Endometrial microvascular endothelial cells (primary cell): ENCODE results near the gene TEKT5. TPM values are rescaled to one million over a fixed set of nuclear protein-coding genes. Genes with fewer than 3 reads are reported as not detected.
"Not testable (repeated sequence)": the region's sequence is repeated elsewhere in the genome, so short reads cannot be mapped to it uniquely, and the experiment has no call there.

ENCODE experiments used
- in situ Hi-C: cut with HindIII; loops from 2 replicates; pipeline ENCODE4 v1.10.0; 2017; ENCODE audit warnings: low sequenced_read_pairs, low pct_unique_long_range_greater_than_20kb; ENCODE audit errors: inconsistent ontology term
- total RNA-seq: library from RNA; depleted of rRNA; stranded (reverse); fragments of >200 nt; gene quantifications from one replicate; pipeline ENCODE4 v1.2.3, GENCODE V29; 2015; ENCODE audit errors: inconsistent ontology term

Gene TEKT5
- total RNA-seq, 1 donor from 2014 or later = not detected

DNA sequence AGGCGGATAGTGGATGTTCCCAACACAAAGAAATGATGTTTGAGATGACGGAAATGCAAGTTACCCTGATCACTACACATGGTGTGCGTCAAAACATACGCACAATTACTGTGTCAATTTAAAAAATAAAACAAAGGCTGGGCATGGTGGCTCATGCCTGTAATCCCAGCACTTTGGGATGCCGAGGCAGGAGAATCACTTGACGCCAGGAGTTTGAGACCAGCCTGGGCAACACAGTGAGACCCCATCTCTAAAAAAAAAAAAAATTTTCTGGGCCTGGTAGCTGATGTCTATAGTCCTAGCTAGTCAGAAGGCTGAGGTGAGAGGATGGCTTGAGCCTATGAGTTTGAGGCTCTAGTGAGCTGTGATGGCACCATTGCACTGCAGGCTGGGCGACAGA, 51.8 kb downstream of the TEKT5 start:
- in situ Hi-C loops = no loop called here

DNA sequence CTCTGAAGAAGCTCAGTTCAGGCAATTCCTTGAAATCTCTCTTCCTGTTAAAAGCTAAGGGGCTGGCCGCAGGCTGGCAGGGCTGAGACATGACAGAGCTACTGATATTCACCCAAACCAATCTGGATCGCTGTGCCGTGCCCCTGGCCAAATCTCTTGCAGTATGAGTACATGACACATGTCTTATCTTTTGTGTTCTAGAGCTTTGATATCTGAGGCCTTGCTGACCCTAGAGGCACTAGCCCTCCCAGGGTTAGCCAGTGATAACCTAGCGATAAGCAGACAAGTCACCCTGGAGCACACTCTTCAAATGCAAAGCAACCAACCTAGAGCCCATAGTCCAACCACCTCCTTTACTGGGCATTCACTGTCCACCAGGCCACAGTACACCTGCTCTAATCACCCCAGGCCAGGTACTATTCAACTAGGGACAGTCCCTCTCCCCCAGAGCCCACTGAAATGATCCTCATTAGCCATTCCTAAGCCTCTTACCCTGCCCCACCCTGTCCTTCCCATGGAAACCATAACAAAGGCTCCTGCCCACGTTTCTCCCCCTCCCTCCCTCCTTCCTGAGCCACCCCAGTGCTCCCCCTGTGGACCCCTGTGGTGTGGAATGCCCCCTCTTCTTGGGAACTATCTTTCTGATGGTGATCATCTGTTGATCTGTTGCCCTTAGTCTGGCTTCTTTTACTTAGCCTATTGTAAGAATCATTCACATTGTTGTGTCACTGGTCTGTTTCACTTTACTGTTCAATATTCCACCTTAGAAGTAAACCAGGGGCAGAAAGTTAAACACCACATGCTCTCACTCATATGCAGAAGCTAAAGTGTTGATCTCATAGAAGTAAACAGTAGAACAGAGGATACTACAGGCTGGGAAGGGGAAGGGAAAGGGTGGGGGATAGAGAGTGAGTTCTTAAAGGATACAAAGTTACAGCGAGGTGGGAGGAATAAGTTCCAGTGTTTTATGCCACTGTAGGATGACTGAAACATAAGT, 52.5 kb downstream of the TEKT5 start:
- in situ Hi-C loops = no loop called here

DNA sequence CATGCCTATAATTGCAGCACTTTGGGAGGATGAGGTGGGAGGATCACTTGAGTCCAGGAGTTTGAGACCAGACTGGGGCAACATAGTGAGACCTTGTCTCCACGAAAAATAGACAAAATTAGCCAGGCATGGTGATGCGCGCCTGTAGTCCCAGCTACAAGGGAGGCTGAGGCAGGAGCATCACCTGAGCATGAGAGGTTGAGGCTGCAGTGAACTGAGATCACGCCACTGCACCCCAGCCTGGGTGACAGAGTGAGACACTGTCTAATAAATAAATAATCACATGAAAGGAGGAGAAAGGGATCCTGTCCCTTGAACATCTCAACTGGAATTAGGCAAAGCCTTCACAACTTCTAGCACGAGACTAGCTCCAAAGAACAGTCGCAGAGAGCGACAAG, 53.2 kb downstream of the TEKT5 start:
- in situ Hi-C loops = no loop called here

DNA sequence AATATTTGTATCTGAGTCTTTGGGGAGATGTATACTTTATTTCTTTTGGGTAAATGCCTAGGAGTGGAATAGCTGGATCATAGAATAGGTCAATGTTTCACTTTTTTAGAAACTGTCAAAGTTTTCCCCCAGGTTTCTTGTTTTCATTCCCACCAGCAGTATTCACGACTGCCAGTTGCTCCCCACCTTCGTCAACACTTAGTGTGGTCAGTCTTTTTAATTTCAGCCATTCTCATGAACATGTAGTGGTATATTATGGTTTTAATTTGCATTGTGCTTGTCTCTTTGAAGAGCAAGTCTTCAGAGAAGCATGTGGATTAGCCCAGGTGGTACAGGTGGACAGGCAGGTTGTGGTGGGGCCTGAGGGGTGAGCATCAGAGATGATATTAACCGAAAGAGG, 53.8 kb downstream of the TEKT5 start:
- in situ Hi-C loops = no loop called here

DNA sequence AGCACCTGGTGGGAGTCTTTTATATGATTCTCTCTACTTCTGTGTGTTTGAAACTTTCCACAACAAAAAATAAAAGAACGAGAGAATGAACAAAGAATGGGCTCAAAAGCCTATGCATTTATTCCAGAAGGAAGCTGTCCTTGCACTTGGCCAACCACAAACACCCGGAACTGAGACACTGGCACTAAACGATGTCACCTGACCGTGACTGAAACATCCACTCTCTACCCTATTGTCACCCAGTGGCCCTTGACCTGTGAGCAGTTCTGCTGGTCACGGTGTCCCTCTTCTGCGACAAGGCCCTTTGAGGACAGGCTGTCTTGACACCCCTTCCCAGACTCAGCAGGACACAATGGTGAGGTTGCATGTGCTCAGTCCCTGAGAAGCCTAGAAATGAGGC, 56.6 kb downstream of the TEKT5 start:
- in situ Hi-C loops = no loop called here

DNA sequence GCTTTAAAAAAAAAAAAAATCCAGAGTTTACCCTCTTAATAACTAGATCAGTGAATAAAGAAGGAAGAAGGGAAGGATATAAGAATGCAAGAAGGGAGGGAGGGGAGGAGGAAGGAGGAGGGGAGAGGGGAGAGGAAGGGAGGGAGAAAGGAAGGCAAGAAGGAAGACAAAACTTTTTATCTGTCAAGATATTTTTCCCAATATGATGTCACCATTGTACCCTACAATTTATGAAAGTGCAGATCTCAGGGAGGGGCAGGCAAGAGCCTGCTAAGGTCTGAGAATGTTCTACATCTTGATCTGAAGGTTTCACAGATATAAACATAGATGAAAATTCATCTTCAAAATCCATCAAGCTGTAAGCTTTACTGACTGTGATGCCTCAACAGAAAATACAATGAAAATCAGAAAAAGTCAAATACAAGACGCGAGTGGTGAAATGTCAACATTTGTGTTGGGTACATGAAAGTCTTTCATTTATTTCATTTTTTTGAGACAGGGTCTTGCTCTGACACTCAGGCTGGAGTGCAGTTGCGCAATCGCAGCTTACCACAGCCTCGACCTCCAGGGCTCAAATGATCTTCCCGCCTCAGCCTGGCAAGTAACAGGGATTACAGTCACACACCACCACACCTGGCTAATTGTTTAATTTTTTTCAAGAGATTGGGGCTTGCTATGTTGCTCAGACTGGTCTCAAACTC, 57.2 kb downstream of the TEKT5 start:
- in situ Hi-C loops = no loop called here

DNA sequence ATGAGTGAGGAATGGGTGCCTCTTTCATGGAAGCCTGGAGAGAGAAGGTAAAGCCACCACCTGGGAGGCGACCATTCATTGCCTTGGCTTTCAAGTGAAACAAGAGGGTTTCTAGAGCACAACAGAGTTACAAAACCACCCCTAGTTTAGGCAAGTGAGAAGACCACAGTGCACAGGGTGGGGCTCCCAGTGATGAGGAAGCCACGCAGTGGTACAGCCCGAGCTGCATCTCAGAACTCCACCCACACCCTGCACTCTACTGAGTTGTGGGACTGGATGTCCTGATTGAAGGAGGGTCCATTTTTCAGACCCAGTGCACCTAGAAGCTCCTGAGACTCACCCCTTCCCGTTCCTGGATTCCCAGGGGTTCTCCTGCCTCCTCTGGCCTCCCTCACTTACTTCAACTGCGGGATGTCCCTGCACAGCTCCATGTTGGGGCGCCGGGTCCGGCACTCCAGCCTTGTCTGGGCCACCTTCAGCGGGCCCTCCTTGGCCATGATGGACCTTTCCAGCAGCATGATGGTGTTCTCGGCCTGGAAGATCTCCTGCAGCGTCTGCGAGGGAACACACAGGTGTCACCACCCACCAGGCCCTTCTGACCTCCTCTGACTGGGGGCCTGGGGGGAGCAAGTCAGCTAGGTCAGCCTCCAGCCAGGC, 59.2 kb downstream of the TEKT5 start:
- in situ Hi-C loops = no loop called here

DNA sequence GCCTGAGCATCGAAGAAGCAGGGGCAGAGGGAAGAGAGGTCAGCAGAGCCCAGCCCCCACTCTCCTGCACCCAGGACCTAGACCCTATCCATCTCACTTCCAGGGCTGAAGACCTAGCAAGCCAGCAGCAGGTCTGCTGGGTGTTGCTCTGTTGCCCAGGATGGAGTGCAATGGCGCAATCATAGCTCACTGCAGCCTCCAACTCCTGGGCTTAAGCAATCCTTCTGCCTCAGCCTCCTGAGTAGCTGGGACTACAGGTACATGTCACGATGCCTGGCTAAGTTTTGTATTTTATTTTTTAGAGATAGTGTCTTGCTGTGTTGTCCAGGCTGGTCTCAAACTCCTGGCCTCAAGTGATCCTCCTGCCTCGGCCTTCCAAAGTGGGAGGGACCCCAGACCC, 61.3 kb downstream of the TEKT5 start:
- in situ Hi-C loops = not testable (repeated sequence)

DNA sequence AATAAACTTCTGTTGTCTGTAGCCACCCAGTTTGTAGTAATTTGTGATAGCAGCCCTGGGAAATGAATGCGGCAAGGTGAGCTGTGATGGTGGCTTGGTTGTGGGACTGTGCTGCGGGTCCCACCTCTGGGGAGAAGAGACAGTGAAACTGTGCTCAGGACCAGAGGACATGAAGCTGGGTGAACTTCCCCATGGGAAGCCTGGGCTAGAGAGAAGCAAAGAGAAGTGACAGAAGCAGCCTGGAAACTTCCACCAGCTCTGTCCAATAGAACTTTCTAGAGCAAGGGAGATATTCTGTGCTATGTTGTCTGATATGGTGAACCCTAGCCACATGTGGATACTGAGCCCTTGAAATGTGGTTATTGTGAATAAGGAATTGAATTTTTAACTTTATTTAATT, 62.8 kb downstream of the TEKT5 start:
- in situ Hi-C loops = no loop called here

DNA sequence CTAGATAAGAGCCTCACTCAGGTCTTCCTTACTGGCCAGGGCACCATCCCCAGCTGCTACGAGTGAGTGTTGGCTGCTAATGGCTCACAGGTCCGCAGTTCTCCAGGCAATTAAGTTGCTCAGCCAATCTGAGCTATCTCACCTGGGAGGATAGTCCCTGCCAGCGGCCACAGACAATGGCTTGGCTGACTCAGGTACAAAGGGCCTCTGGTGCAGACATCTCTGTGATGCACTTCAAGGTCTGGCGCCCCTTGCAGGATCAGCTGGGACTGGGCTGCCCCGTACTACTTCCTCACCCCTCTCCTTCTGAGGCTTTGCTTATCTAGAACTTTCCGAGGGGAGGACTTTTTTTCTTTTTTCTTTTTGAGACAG, 65.2 kb downstream of the TEKT5 start:
- in situ Hi-C loops = no loop called here

DNA sequence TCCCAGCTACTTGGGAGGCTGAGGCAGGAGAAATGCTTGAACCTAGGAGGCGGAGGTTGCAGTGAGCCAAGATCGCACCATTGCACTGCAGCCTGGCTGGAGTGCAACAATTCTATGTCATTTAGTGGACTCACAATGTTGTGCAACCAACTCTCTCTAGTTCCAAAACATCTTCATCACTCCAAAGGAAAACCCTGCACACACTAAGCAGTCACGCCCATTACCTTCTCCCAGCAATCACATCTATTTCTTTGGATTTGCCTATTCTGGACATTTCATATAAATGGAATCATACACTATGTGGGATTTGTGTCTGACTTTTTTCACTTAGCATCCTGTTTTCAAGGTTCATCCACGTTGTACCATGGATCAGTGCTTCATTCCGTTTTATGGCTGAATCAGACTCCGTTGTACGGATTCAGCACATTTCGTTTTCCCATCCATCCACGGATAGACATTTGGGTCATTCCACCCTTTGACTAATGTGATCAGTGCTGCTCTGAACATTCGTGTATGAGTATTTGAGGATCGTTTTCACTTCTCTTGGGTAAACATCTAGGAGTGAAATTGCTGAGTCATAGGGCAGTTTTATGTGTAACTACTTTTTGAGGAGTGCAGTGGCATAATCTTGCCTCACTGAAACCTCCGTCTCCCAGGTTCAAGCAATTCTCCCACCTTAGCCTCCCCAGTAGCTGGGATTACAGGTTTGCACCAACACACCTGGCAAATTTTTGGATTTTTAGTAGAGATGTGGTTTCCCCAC, 69.0 kb downstream of the TEKT5 start:
- in situ Hi-C loops = no loop called here

DNA sequence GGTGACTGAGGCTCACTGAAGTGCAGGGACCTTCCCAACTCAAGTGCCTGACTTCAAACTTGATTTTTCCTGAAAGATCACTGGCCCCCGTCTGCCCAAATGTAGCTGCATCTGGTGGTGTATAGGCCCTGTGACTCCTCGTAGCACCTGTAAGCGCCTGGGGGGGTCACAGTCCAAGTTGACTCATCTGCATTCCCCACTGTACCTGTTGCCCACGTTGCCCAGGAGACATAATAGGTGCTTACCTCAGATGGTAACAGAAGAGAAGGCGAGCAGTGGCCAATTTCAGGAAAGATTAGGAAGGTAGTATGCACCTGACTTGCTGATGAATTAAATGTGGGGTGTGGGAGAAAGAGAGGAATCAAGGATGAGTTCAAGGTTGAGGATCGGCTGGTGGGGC, 70.2 kb downstream of the TEKT5 start:
- in situ Hi-C loops = no loop called here

DNA sequence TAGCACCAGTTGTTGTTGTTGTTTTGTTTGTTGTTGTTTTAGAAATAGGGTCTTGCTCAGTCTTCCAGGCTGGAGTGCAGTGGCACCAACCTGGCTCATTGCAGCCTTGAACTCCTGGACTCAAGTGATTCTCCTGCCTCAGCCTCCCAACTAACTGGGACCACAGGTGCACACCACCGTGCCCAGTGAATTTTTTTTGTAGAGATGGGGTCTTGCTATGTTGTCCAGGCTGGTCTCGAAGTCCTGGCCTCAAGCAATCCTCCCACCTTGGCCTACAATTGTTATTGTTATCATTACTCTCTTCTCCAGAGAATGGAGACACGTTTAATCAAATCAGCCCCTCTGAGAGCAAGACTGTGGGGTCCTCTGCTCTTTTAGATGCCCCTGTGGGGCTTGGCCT, 71.7 kb downstream of the TEKT5 start:
- in situ Hi-C loops = no loop called here

DNA sequence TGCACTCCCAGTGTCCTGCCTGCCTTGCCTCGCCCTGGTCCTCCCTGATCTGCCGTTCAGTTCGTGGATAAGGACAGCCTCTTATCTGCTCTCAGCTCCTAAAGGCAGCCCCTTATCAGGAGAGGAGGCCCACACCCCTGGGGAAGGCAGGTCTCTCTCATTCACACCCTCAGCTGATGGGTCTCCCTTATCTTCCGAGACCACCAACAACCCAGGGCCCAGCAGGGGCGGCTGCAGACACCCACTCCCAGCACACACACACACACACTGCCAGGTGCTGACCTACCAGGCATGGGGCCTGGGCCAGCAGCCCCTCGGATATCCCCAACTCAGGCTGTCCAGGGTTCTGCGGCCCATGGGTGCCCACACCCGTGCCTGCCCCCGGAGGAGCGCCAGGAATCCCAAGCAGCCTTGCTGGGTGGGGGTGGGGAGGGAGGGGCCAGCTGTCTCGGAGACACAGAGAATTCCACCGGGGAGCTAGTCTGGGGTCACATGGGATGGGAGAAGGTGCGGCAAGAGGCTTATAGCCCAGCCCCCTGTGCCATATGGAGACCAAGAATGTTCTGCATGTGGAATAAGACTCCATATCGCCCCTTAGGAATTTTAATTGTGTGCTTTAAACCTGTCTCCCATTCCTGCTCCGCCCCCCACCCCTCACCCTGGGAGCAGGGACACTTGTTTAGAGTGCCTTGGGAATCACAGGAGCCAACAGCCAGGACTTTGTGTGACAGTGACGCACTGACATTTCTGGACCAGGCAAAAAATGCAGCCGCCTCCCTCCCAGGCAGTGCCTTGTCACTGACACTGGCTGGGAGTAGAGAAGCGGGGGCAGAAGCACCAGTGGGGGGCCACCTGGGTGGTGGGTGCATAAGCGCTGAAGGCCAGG, 72.5 kb downstream of the TEKT5 start:
- in situ Hi-C loops = no loop called here

DNA sequence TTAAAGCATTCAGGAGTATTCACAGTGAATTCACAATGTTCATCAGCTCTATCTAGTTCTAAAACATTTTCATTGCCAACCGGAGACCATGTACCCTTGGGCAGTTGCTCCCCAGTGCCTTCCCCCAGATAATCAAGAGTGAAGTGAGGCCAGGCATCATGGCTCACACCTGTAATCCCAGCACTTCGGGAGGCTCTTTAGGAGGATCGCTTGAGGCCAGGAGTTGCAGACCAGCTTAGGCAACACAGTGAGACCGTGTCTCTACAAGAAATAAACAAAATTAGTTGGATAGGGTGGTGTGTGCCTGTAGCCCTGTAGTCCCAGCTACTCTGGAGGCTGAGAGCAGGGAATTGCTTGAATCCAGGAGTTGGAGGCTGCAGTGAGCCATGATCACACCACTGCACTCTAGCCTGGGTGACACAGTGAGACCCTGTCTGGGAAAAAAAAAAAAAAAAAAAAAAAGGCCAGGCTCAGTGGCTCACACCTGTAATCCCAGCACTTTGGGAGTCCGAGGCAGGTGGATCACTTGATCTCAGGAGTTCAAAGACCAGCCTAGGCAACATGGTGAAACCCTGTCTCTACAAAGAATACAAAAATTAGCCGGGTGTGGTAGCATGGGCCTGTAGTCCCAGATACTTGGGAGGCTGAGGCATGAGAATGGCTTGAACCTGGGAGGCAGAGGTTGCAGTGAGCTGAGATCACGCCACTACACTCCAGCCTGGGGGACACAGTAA, 73.3 kb downstream of the TEKT5 start:
- in situ Hi-C loops = not testable (repeated sequence)

DNA sequence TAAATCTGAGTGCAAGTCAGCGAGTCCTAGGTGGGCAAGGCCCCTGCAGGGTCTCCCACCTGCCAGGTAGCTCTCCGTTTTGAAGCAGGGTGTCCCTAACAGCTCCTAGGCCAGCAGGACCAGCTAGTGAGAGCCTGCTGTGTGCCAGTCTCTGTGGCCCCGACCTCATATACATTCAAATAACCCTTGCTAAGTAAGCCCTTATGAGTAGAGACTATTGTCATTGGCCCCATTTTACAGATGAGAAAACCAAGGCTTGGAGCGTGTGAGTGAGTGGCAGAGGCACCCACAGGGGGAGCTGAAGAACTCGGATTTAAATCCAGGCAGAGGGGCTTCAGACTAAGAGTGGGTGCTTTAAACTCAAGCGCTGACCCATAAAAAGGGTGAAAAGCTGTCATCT, 74.6 kb downstream of the TEKT5 start:
- in situ Hi-C loops = no loop called here

DNA sequence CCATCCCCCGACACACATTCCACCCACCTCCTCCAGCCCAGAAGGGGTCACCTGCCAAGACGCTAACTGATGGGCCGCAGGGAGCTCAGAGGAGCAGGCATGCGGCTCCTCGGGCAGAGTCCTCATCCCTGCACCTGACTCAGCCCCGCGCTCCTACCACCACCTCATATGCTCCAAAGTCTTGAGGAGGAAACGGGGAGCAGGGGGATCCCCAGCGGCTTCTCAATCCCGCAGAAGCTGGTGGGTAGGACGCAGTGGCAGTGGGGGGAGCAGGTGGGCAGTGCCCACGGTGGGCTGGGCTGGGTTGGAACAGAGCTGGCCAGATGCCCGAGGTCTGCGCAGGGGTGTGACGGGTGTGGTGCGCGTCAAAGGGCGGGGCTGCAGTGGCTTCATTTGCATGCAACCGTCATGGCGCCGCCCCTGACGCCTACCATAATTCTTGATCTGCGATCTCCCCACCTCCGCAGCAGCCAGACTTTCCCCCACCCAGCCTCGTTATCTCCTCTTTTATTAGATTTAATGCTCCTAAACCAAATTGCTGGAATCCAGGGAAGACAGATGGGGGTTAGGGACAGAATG, 75.4 kb downstream of the TEKT5 start:
- in situ Hi-C loops = no loop called here
